ENCODE data around the gene DCAF8. TPM values are rescaled to one million over a fixed set of nuclear protein-coding genes. Genes with fewer than 3 reads are reported as not detected.

Gene DCAF8
- total RNA-seq, 1 experiment from 2014 or later = 143 TPM

- TF ChIP-seq GABPB1 (CRISPR knock-in tag; IDR thresholded peaks at IDR 0.05) (no peak), ZBTB43 (CRISPR knock-in tag; IDR thresholded peaks at IDR 0.05) (no peak)
These were observed 61.6 kb downstream of the DCAF8 start (continued) for GRCh38 chr1:160200786-160201185.

GRCh38 chr1:160197231-160197630 lies 65.1 kb downstream of the DCAF8 start:
- ChIA-PET POLR2A (no interaction called here), CTCF (interaction anchor here (1.1 to 2.9 kb wide), 2 partner anchors 35 to 55 kb away, joined by 5 to 11 read pairs; no protein-coding TSS in a partner anchor)
- TF ChIP-seq NFYB (CRISPR knock-in tag; conservative IDR thresholded peaks at IDR 0.05; ENCODE audit: low read depth) (no peak), IRF2 (CRISPR knock-in tag; IDR thresholded peaks at IDR 0.05; ENCODE audit: borderline replicate concordance, low read depth) (no peak), SOX15 (CRISPR knock-in tag; IDR thresholded peaks at IDR 0.05) (no peak), ZMAT4 (CRISPR knock-in tag; IDR thresholded peaks at IDR 0.05) (no peak), FOXP1 (CRISPR knock-in tag; IDR thresholded peaks at IDR 0.05; ENCODE audit: borderline replicate concordance) (no peak), ZNF425 (CRISPR knock-in tag; conservative IDR thresholded peaks at IDR 0.05) (no peak), ZNF263 (CRISPR knock-in tag; IDR thresholded peaks at IDR 0.05; ENCODE audit: low read depth) (no peak), FOXK1 (CRISPR knock-in tag; IDR thresholded peaks at IDR 0.05) (no peak), E2F1 (CRISPR knock-in tag; IDR thresholded peaks at IDR 0.05) (no peak), NR3C1 (CRISPR knock-in tag; conservative IDR thresholded peaks at IDR 0.05; ENCODE audit: low read depth) (no peak), NFATC4 (CRISPR knock-in tag; IDR thresholded peaks at IDR 0.05) (no peak), ZBTB21 (CRISPR knock-in tag; IDR thresholded peaks at IDR 0.05; ENCODE audit: borderline replicate concordance) (no peak), ZBTB43 (CRISPR knock-in tag; IDR thresholded peaks at IDR 0.05) (no peak), FOXJ3 (CRISPR knock-in tag; IDR thresholded peaks at IDR 0.05; ENCODE audit: borderline replicate concordance) (no peak), MXD4 (CRISPR knock-in tag; IDR thresholded peaks at IDR 0.05; ENCODE audit: borderline replicate concordance) (no peak), JUN (CRISPR knock-in tag; IDR thresholded peaks at IDR 0.05) (no peak)
- Mint-ChIP-seq H3K4me1 (no peaks in the 10 kb centered on the region), H3K4me3 (no peak overlapping the region), H3K27ac (no peak overlapping the region), H3K36me3 (no peaks in the 10 kb centered on the region), H3K27me3 (ENCODE audit: low read depth) (no peaks in the 10 kb centered on the region; the same call in 1 of the 2 replicates), H3K9me3 (no peaks in the 10 kb centered on the region)
- DNase-seq (ENCODE audit: low spot score) = no peak
- no peak for ATAC-seq

- Mint-ChIP-seq H3K27me3 (ENCODE audit: low read depth) (no peaks in the 10 kb centered on the region; the same call in 1 of the 2 replicates), H3K4me3 (no peak overlapping the region), H3K36me3 (no peaks in the 10 kb centered on the region), H3K4me1 (no peaks in the 10 kb centered on the region; the same call in 1 of the 2 replicates), H3K9me3 (no peaks in the 10 kb centered on the region), H3K27ac (no peak overlapping the region)
- ChIA-PET CTCF (interaction anchor here (0.6 to 2.4 kb wide), 5 partner anchors 15 to 56 kb away, joined by 3 to 13 read pairs (median 4); no protein-coding TSS in a partner anchor), POLR2A (interaction anchor here (1.2 kb wide), 1 partner anchor 13 kb away, joined by 3 read pairs; no protein-coding TSS in a partner anchor)
- no peak for ATAC-seq
- no peak for DNase-seq (ENCODE audit: low spot score)
- no peak for TF ChIP-seq MYBL2 (CRISPR knock-in tag; IDR thresholded peaks at IDR 0.05)
- no peak for TF ChIP-seq PRRX2 (CRISPR knock-in tag; IDR thresholded peaks at IDR 0.05)
- no peak for TF ChIP-seq ZBTB43 (CRISPR knock-in tag; IDR thresholded peaks at IDR 0.05)
- no peak for TF ChIP-seq FOXP4 (CRISPR knock-in tag; IDR thresholded peaks at IDR 0.05)
- TF ChIP-seq MXD4 (CRISPR knock-in tag; IDR thresholded peaks at IDR 0.05; ENCODE audit: borderline replicate concordance) = no peak
- no peak for TF ChIP-seq CTCF (IDR thresholded peaks at IDR 0.05)
- no peak for TF ChIP-seq ESRRA (CRISPR knock-in tag; IDR thresholded peaks at IDR 0.05; ENCODE audit: borderline replicate concordance)
These were observed 66.2 kb downstream of the DCAF8 start for GRCh38 chr1:160196143-160196542.

Measured in WTC11 (cell line).